ENCODE measurements around the gene MED12L.
A peak's percentile ranks its signal among the peaks of the same experiment; 100 is the strongest.

The MED12L gene

GRCh38 chr3:151372063-151372820 lies 286.8 kb downstream of the MED12L start:
- Histone ChIP-seq H3K36me3 (ENCODE audit: insufficient read depth, low read length) (no peaks in the 10 kb centered on the region), H3K27ac (ENCODE audit: low read depth, low read length, poor library complexity, severe bottlenecking) (no peak overlapping the region), H2AFZ (ENCODE audit: low read length) (no peak overlapping the region), H3K4me1 (ENCODE audit: insufficient read depth, low read length, severe bottlenecking) (peaks cover 13% of the 10 kb centered on the region), H3K79me2 (ENCODE audit: insufficient read depth, low read length) (no peaks in the 10 kb centered on the region), H3K4me2 (ENCODE audit: low read length) (no peak overlapping the region), H3K4me3 (ENCODE audit: low read depth, low read length, poor library complexity, severe bottlenecking) (no peak overlapping the region), H3K27me3 (ENCODE audit: insufficient read depth, low read length) (no peaks in the 10 kb centered on the region), H3K9ac (ENCODE audit: low read length) (no peak overlapping the region), H4K20me1 (ENCODE audit: insufficient read depth, low read length) (no peaks in the 10 kb centered on the region), H3K9me3 (ENCODE audit: low read length) (no peaks in the 10 kb centered on the region), H3K9me2 (ENCODE audit: low read depth, low read length) (no peaks in the 10 kb centered on the region), H3F3A (ENCODE audit: insufficient read depth, low read length) (no peaks in the 10 kb centered on the region)
- TF ChIP-seq EZH2 (IDR thresholded peaks at IDR 0.05; ENCODE audit: borderline replicate concordance, low read length), result no peak
- no peak for TF ChIP-seq CTCF (IDR thresholded peaks at IDR 0.05; ENCODE audit: low read length)

- Histone ChIP-seq H3K4me2 (ENCODE audit: low read length) (peak overlapping the region; percentile 64), H3K36me3 (ENCODE audit: insufficient read depth, low read length) (no peaks in the 10 kb centered on the region), H3K9me2 (ENCODE audit: low read depth, low read length) (no peaks in the 10 kb centered on the region), H3K9me3 (ENCODE audit: low read length) (no peaks in the 10 kb centered on the region), H2AFZ (ENCODE audit: low read length) (no peak overlapping the region), H3F3A (ENCODE audit: insufficient read depth, low read length) (0 out of 2 replicates have a peak, but pooled peaks cover 4% of the 10 kb centered on the region), H3K4me3 (ENCODE audit: low read depth, low read length, poor library complexity, severe bottlenecking) (peak overlapping the region; percentile 36), H4K20me1 (ENCODE audit: insufficient read depth, low read length) (no peaks in the 10 kb centered on the region), H3K79me2 (ENCODE audit: insufficient read depth, low read length) (no peaks in the 10 kb centered on the region), H3K4me1 (ENCODE audit: insufficient read depth, low read length, severe bottlenecking) (peaks cover 39% of the 10 kb centered on the region), H3K9ac (ENCODE audit: low read length) (peak overlapping the region; percentile 21; the same call in 1 of the 2 replicates), H3K27me3 (ENCODE audit: insufficient read depth, low read length) (no peaks in the 10 kb centered on the region), H3K27ac (ENCODE audit: low read depth, low read length, poor library complexity, severe bottlenecking) (peak overlapping the region; percentile 41)
- TF ChIP-seq CTCF (IDR thresholded peaks at IDR 0.05; ENCODE audit: low read length) (no peak), EZH2 (IDR thresholded peaks at IDR 0.05; ENCODE audit: borderline replicate concordance, low read length) (no peak)
Observed at GRCh38 chr3:151377768-151378385, 292.4 kb downstream of the MED12L start.

GRCh38 chr3:151379083-151379734 lies 293.7 kb downstream of the MED12L start:
- 0 out of 2 replicates have a peak, but pooled peaks cover 4% of the 10 kb centered on the region for H3F3A ChIP-seq (ENCODE audit: insufficient read depth, low read length)
- no peaks in the 10 kb centered on the region for H3K36me3 ChIP-seq (ENCODE audit: insufficient read depth, low read length)
- no peak overlapping the region for H3K9ac ChIP-seq (ENCODE audit: low read length)
- no peaks in the 10 kb centered on the region for H3K9me2 ChIP-seq (ENCODE audit: low read depth, low read length)
- H3K4me2 ChIP-seq (ENCODE audit: low read length), result no peak overlapping the region
- H3K27ac ChIP-seq (ENCODE audit: low read depth, low read length, poor library complexity, severe bottlenecking), result peak overlapping the region; percentile 52
- no peaks in the 10 kb centered on the region for H3K9me3 ChIP-seq (ENCODE audit: low read length)
- H3K79me2 ChIP-seq (ENCODE audit: insufficient read depth, low read length), result no peaks in the 10 kb centered on the region
- no peaks in the 10 kb centered on the region for H4K20me1 ChIP-seq (ENCODE audit: insufficient read depth, low read length)
- H2AFZ ChIP-seq (ENCODE audit: low read length), result no peak overlapping the region
- H3K27me3 ChIP-seq (ENCODE audit: insufficient read depth, low read length), result no peaks in the 10 kb centered on the region
- no peak overlapping the region for H3K4me3 ChIP-seq (ENCODE audit: low read depth, low read length, poor library complexity, severe bottlenecking)
- no peak for TF ChIP-seq EZH2 (IDR thresholded peaks at IDR 0.05; ENCODE audit: borderline replicate concordance, low read length)
- TF ChIP-seq CTCF (IDR thresholded peaks at IDR 0.05; ENCODE audit: low read length), result peak; percentile 98
- H3K4me1 ChIP-seq (ENCODE audit: insufficient read depth, low read length, severe bottlenecking), result peaks cover 52% of the 10 kb centered on the region
